GM19239 (cell line): ENCODE measurements around the gene CDK6.
"Not testable (repeated sequence)": the region's sequence is repeated elsewhere in the genome, so short reads cannot be mapped to it uniquely, and the experiment has no call there.

Experiments used
- DNase-seq: peaks from one replicate; pipeline ENCODE4 v3.0.0; 2011; ENCODE audit warnings: low spot score; ENCODE audit not compliant: insufficient read length
- FAIRE-seq: peaks from 2 replicates; lab custom pipeline; 2011; peaks lifted over from hg19 to GRCh38; lab: Jason Lieb, UNC

Gene CDK6

DNA sequence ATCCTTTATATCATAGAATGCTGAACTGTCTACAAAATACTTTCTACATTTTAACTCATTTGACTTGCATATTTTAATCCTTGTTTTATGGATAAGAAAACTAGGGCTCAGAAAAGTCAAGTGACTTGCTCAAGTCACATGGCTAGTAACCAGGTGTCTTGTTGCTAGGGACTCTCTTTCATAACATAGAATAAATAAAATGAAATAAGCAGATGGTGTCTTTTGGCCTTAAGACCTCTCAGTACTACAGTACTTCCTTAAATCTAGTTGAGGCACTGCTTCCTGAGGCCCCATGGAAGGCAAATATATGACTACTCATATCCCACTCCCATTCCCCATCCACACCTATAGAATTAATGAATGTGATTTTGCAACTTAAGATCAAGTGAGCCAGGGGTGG is 87.9 kb downstream of the CDK6 start:
- FAIRE-seq (no peak), DNase-seq (no peak)

DNA sequence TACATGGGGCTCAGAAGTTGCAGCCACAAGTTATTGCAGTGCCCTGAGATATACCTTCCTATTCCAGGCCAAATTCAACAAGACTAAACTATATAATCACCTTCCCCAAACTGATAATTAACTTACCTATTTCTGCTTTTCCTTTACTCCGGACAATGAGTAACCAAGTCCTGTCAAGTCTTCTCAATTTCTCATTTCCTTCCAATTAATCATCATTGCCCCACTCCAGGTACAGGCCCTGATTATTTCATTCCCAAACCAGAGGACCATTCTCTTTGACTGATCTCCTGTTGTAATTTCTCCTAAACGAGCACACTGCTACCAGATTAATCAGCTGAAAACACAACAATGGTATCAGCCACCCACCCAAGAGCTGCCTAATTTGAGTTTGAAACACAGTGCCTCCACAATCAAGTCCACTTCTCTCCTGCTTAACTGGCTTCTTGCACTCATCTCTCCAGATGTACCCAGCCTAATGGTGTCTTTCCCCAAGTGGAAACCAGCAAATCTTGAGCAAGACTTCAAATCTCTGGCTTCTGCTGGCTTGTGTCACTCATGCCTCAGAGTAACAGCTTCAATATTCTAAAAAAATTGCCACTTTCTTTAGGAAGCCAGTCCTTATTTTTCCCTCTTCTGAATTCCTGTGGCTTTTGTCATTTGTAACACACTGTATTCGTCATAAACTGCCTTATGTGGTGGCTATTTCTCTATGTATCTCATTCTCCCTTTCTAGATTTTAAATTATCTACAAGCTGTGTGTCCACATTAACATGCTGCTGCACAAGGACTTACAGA is 89.1 kb downstream of the CDK6 start:
- no peak for FAIRE-seq
- DNase-seq: no peak

DNA sequence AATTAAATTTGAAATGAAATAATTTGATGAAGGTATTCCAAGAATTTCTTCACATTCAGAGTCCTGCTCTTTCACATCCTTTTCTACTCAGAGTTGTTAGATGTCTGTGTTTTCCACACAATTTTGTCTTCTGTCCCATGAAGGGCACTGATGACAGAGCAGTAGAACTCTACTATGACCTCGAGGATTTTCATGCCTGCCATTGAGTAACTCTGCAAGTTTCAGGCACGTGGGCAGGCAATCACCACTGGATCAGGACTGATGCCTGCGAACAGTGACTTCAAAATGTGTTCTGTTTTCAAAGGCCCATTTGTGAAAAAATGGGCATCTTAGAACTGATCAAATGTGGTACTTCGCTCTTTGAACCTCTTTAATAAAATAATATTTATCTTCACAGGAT is 91.1 kb downstream of the CDK6 start:
- FAIRE-seq (no peak), DNase-seq (no peak)

DNA sequence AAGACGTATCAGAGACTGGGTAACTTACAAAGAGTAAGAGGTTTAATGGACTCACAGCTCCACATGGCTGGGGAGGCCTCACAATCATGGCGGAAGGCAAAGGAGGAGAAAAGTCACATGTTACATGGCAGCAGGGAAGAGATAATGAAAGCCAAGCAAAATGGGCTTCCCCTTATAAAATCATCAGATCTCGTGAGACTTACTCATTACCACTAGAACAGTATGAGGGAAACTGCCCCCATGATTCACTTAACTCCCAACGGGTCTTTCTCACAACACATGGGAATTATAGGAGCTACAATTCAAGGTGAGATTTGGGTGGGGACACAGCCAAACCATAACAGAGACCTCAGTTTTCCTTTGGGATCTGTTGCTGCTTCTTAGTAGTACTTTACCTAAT is 92.2 kb downstream of the CDK6 start:
- FAIRE-seq, DNase-seq: not testable (repeated sequence)

DNA sequence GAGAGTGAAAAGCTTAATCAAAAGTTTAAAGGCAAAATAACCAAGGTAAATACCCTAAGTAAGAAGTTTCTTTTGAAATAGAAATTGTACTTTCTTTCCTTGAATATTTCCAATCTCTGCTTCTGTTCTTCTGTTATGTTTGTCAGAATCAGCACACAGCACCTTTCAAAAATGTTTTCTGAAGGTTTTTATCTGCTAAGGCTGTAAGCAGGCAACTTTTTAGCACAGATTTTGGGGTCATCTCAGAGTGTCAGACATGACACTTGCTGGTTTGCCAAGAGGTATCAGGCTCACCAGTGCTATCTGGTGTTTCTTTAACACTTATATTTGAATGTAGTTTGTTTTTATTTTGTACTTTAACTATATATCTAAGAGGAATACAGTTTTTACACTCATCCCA is 94.2 kb downstream of the CDK6 start:
- FAIRE-seq: no peak
- no peak for DNase-seq

DNA sequence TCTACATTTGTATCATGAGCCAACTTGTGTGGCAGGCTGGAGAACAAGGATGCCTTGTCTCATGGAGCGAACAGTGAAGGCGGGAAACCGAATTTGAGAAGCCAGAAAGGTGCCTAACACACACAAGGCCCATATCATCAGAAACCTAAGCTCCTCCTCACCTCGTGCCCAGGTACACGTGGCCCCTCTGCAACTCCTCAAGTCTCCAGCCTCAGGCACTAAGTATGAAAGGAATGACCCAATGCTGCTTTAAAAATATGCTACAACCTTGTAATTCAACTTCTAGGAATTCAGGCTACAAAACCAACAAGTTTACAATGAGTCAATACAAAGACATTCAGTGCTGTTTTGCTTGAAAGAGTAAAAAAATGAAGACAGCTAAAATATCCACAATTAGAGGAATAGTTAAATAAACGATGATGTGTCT is 95.7 kb downstream of the CDK6 start:
- no peak for DNase-seq

DNA sequence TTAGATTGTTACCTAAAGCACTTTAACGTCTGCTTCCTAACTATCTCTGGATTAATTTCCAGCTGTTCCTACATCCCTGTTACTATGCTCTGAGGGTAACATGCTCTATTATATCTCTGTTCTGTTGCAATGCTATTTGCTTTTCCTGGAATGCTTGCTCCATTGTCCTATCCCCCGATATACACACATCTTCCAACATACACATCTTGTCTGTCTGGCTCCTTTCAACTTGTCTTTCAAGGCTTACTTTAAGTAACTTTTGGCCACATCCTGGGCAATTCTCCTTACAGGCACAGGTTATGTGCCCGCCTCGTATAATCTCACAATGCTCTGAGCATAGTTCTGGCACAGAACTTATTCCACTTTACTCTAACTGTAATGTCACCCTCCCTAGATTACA is 96.2 kb downstream of the CDK6 start:
- no peak for DNase-seq
- no peak for FAIRE-seq

More for the DNA sequence above, 95.7 kb downstream of the CDK6 start:
- no peak for FAIRE-seq

DNA sequence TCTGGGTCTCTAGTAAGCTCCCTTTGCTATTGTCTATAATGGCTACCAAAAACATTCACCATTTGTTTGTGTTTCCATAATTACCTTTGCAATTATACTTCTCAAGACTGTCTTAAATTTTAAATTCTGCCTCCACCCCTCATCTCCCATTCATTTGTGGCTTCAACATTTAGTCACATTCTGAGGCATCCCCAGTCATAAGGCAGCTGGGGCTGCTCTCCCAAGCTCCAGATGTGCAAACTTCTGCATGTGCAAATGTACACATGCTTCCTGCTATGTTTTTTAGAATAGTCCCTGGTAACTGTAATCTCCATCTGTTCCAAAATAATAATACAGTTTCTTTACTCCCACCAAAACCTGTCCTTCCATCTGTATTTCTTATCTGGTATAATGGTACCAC is 97.3 kb downstream of the CDK6 start:
- no peak for DNase-seq
- peak; percentile 4 for FAIRE-seq

DNA sequence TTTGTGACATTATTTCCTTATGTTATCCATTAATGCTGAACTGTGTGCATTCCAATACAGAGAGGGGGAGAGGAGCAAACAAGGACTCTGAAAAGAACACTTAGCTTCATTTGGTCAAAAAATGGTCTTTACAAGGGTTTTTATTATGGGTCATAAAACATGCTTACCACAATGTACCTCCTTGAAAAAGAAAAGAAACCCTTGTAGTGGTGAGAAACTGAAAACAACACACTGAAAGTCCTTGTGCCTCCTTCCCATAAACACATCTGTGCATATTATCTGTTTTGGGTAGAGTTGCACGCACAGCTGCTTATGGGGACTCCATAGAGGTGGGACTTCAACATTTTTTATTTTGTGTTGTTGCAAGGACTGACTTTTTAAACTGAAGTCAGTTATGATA is 98.7 kb downstream of the CDK6 start:
- no peak for DNase-seq
- FAIRE-seq: peak; percentile 93

DNA sequence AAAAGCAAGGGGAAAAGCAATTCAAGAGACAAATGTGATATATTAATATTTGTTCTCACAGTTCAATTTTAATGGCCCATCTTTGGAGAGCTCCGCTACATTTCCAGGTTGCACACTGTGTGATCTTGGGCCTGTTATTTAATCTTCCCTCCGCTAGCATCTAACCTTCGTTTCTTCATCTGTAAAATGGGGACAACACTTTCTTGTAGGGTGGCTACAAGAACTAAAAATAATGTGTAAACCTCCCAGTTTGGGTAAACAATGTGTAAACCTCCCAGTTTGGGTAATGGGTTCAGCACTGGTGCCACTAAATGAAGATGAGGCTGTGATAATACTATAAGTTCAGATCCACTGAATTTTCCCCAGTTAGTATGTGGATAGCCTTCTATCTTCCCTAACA is 99.5 kb downstream of the CDK6 start:
- FAIRE-seq (peak; percentile 67), DNase-seq (no peak)

DNA sequence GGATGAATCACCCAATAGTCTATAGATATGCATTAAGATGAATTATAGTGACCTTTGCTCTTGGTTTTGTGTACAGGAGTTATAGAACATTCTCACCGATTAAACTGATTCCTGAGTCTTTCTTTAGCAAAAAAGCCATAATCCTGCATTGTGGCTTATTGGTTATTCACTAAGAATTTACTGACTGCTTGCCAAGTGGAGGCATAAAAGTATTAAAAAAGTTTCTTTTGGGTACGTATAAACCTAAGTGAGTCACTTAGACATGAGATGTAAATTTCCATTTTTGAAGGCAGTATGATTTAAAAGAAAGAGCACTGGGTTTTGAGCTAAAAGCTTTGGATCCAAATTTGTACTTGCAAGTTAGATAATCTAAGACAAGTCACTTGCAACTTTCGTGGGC is 100.7 kb downstream of the CDK6 start:
- FAIRE-seq (no peak), DNase-seq (no peak)

DNA sequence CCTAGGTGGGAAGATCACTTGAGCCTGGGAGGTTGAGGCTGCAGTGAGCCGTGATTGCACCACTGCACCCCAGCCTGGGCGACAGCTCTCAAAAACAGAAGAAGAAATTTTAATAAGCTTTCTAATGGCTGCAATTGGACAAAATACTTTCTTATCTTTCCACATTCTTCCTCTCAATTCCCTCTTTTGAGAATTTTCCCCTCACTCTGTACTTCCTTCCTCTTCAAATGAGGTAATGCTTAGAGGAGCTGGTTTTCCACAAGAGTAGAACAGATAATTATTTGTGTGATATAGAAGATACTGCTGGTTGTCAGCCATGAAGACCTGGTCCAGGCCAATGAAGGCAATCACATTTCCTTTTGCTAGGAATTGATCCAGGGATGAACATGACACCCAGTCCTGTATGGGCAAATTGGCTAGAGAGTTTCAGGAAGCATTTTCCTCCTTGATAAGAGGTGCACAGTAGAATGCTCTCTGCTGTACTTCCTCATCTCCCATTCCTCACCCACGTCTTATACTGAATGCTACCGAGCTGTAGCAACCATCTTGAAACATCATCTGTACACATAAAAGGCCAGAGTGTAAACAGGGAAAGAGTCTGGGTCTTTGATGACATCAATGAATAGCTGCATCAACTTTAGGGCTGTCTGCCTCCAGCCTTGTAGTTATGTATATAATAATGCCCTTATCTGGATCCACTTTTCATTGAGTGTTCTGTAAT is 103.9 kb downstream of the CDK6 start:
- DNase-seq (no peak), FAIRE-seq (peak; percentile 61)

DNA sequence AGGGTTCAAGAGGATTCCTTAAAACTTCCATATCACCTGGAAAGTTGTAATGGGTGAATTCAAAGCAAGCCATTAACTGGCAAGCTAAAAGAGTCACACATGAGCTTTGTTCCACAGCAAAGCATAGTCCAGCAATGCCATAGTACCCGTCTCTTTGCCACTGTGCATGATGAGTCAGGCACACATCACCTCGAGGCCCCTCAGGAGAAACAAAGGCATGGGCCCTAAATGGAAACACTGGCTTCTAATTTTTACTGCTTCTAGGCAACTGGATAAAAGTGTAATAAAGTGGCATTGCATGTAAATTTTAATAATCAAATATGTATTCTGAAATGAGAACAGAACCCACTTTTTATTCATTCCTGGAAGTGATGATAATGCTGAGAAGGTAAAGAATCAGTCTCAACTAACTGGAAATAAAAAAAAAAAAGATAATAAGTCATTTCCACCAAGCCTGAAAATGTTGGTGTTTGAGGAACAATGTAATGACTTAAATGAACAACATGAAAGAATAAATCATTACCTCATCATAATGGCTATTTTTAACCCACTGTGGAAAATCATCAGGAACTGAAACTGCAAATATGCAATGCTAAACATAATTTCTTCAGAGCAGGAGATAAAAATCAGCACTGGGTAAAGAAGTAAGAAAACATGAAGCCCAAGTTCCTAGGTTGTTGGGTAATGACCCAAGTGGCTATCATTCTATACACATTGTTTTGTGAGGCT is 104.9 kb downstream of the CDK6 start:
- FAIRE-seq (peak; percentile 92), DNase-seq (no peak)

DNA sequence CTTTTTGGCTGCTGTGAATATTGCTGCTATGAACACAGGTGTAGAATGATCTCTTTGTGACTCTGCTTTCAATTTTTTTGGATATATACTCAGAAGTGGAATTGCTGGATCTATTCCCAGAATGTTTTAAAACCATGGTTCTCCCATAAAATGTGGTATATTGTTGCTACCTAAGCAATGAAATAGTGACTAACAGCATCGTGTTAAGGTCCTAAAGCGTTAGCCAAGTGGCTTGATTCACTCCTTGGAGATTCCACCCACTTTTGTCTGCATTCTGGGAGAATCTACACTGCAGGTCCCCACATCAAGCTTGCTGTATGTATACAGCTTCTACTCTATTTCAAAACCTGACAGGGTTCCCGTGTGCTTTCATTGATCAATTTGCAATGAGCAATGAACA is 105.6 kb downstream of the CDK6 start:
- FAIRE-seq (no peak), DNase-seq (no peak)

DNA sequence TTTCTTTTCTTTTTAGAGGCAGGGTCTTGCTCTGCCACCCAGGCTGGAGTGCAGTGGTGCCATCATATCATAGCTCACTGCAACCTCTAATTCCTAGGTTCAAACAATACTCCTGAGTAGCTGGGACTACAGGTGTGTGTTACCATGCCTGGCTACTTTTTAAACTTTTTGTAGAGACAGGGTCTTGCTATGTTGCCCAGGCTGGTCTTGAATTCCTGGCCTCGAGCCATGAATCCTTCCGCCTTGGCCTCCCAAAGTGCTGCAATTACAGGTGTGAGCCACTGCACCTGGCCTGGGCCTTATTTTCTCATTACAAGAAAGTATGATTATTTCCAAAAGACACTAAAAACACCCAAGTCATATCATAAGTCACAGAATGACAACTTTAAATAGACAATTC is 106.6 kb downstream of the CDK6 start:
- FAIRE-seq (no peak), DNase-seq (no peak)

DNA sequence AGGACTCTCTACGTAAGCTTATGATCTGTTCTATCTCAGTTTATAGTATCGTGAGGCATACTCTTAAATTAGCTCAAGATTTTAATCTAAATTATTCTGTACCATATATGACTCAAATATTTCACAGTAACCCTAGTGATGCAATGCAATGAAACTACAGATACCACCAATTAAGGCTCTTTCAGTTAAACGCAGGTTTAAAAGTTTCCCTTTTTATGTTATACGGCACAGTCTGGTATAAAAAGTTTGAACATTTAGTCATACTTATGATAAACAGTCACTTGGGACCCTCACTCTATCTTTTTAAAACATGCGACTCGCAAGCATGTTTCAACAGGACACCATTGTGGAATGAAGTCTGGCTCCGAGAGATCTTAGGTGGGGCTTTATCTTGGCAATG is 107.2 kb downstream of the CDK6 start:
- no peak for DNase-seq
- no peak for FAIRE-seq

DNA sequence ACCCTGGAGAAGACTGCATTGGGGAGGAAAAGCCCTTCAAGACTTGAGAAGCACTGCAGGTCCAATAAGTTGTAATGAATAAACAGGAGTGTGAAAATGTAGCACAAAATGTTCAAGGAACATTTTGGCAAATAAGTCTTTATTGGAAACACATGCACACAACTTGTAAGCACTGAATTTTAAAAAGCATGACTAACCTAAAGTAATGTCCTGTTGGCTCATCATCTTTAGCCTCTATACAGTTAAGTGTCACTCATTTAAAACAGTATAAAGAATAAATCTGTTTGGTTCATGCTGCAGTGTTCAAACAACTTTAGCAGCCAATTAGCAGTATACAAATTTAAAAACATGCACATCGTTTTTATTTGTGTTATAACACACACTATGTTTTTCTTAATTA is 108.6 kb downstream of the CDK6 start:
- FAIRE-seq (no peak), DNase-seq (no peak)

DNA sequence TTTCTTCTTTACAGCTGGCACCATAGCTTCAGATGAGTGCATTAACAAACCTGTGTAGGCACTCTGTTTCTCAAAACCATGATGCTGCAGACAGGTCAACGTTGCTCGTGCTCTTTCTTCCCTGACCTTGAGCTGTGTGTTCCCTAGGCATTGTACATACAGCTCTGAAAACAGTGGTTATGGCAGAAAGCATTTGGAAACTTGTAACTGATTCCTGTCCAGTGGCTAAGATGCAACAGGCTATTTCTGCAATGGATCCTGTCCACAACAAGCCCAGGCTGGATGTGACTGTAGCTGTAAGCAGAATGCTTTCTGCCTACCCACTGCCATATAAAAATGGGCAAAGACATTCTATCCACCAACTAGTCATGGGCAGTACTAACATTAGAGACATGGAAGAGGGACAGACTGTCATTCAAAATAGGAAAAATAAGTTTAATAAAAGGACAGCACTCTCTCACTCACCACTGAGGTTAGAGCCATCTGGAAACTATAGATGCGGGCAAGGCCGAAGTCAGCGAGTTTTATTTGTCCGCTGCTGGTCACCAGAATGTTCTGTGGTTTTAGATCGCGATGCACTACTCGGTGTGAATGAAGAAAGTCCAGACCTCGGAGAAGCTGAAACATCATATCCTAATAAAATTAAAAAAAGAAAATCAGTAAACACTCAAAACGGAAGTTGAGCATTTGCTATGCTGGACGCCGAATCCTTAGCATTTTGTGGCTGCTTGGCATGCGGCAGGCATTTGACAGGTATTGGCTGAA is 111.0 kb downstream of the CDK6 start:
- FAIRE-seq: no peak
- DNase-seq: no peak

DNA sequence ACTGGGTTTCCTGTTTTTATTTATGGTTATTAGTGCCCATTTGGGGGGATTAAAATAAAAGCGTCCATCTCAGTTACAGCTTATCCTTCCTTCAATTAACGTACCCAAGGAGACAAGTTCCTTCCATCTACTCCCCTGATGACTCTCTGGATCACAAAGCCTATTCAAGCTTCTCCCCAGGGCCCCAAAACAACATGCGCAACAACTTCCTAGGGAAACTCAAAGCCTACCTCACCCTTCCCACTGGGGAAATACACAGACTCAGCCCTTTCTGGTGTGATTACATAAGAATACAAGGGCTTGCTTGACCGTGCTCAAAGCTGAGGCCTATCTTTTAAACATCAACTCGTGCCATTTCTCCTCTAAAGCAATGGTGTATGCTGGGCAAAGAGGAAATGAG is 112.4 kb downstream of the CDK6 start:
- no peak for FAIRE-seq
- DNase-seq: no peak

DNA sequence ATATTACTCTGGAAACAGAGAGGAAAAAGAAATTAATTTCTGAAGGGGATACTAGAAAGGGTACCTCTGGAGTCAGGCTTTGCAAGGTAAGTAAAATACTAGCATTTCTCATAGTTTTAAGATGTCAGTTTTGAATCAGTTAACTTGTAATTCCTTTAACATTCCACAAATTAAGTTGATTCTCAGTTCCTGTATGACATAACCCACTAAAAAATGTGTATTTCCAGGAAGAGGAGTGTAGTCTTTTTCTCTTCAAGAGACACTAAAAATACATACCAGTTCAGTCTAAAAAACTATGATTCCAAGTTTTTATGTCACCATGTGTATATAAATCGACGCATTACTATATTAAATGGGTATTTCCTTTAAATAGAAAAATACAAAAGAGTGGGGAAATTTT is 113.2 kb downstream of the CDK6 start:
- DNase-seq (no peak), FAIRE-seq (peak; percentile 42)
